Retinal pigment epithelial cell (primary cell): ENCODE results near the gene TRIM23.

ENCODE experiments used
- DNase-seq: peaks from one replicate; pipeline ENCODE4 v3.0.0-alpha.2; 2010; ENCODE audit warnings: low read depth
- H3K4me3 ChIP-seq: 2 replicates; pipeline ENCODE4 v1.5.1; 2011; ENCODE audit warnings: mild to moderate bottlenecking, low read length, control low read depth, moderate library complexity
- CTCF ChIP-seq: conservative IDR thresholded peaks from 2 replicates; pipeline ENCODE4 v1.5.1; 2011; ENCODE audit warnings: low read depth, low read length, control low read depth, inconsistent platforms

Gene TRIM23

GRCh38 chr5:65624025-65624570 lies at the start of gene TRIM23:
Gene TRIM23, minus strand, starts transcription at chr5:65624333. Its CDS starts 59 bp downstream, at chr5:65624274.
- H3K4me3 ChIP-seq: peak within 1 kb of the TSS; percentile 98
- TF ChIP-seq CTCF: peak; percentile 9
- peak; percentile 70 for DNase-seq

- no peak for DNase-seq
- H3K4me3 ChIP-seq: no peak overlapping the region
- TF ChIP-seq CTCF: no peak
Measured at GRCh38 chr5:65672796-65673195, 48.7 kb upstream of the TRIM23 start.

- DNase-seq: no peak
- TF ChIP-seq CTCF: no peak
- no peak overlapping the region for H3K4me3 ChIP-seq
Measured at GRCh38 chr5:65668696-65669095, 44.6 kb upstream of the TRIM23 start.

- H3K4me3 ChIP-seq: no peak overlapping the region
- TF ChIP-seq CTCF: peak; percentile 49
- DNase-seq: no peak
Measured at GRCh38 chr5:65663804-65664521, 39.8 kb upstream of the TRIM23 start.

- no peak for TF ChIP-seq CTCF
- no peak for DNase-seq
- no peak overlapping the region for H3K4me3 ChIP-seq
Measured at GRCh38 chr5:65654713-65655112, 30.6 kb upstream of the TRIM23 start.

- no peak for DNase-seq
- TF ChIP-seq CTCF: no peak
- H3K4me3 ChIP-seq: no peak overlapping the region
Measured at GRCh38 chr5:65651144-65651543, 27.0 kb upstream of the TRIM23 start.

- no peak for TF ChIP-seq CTCF
- no peak for DNase-seq
- no peak overlapping the region for H3K4me3 ChIP-seq
Measured at GRCh38 chr5:65647941-65648340, 23.8 kb upstream of the TRIM23 start.
